Caco-2 (cell line): ENCODE measurements around the gene SEC61G. TPM values are rescaled to one million over a fixed set of nuclear protein-coding genes. Genes with fewer than 3 reads are reported as not detected.

Experiments
- BruUV-seq: library from RNA; stranded (reverse); fragments of 400-500 nt; replicated peaks from 2 replicates; lab custom pipeline; 2021; lab: Mats Ljungman, UMichigan
- CTCF ChIA-PET: fragments of 300-600 bp; sonication (Branson Sonifier 250); formaldehyde crosslinking; loops from one replicate; lab custom pipeline; 2022; ENCODE audit warnings: antibody characterized with exemption; lab: Charles Lee
- POLR2A ChIA-PET: fragments of 300-600 bp; sonication (Branson Sonifier 250); formaldehyde crosslinking; loops from one replicate; lab custom pipeline; 2022; ENCODE audit warnings: antibody characterized with exemption; lab: Charles Lee
- DNase-seq, 2 experiments: peaks; one replicate each; pipeline versions ENCODE4 v3.0.0 to v3.0.0-alpha.2; 2020 to 2022
- H3K27me3 ChIP-seq: replicated peaks from 2 replicates; pipeline ENCODE4 v1.6.0; 2011; ENCODE audit warnings: low read length; ENCODE audit not compliant: control insufficient read depth, insufficient read depth
- H3K36me3 ChIP-seq: 2 replicates; pipeline ENCODE4 v1.5.1; 2011; ENCODE audit warnings: low read length; ENCODE audit not compliant: control insufficient read depth, insufficient read depth
- H3K4me1 ChIP-seq: fragments of 250-450 bp; sonication (Bioruptor Pico); 2 replicates; pipeline ENCODE4 v1.5.1; 2020; ENCODE audit warnings: mild to moderate bottlenecking
- H3K4me3 ChIP-seq: 2 replicates; pipeline ENCODE4 v1.5.1; 2011; ENCODE audit warnings: low read depth, mild to moderate bottlenecking, control low read depth, low read length
- H3K9me3 ChIP-seq: fragments of 250-450 bp; sonication (Bioruptor Pico); 2 replicates; pipeline ENCODE4 v1.5.1; 2020; ENCODE audit warnings: mild to moderate bottlenecking, moderate library complexity
- H3K27ac Mint-ChIP-seq: one replicate; pipeline ENCODE4 v1.8.0; 2022; ENCODE audit warnings: mixed read lengths; ENCODE audit not compliant: unreplicated experiment
- H3K27me3 Mint-ChIP-seq: one replicate; pipeline ENCODE4 v1.8.0; 2022; ENCODE audit warnings: mixed read lengths; ENCODE audit not compliant: insufficient read depth, unreplicated experiment
- H3K36me3 Mint-ChIP-seq: one replicate; pipeline ENCODE4 v1.8.0; 2022; ENCODE audit warnings: mild to moderate bottlenecking, mixed read lengths; ENCODE audit not compliant: insufficient read depth, unreplicated experiment
- H3K4me1 Mint-ChIP-seq: one replicate; pipeline ENCODE4 v1.8.0; 2022; ENCODE audit warnings: low read depth, mixed read lengths; ENCODE audit not compliant: unreplicated experiment
- H3K4me3 Mint-ChIP-seq: one replicate; pipeline ENCODE4 v1.8.0; 2022; ENCODE audit warnings: mild to moderate bottlenecking, moderate library complexity, mixed read lengths; ENCODE audit not compliant: unreplicated experiment
- H3K9me3 Mint-ChIP-seq: one replicate; pipeline ENCODE4 v1.8.0; 2022; ENCODE audit warnings: mixed read lengths; ENCODE audit not compliant: unreplicated experiment
- intact Hi-C: fragments of 100-400 bp; cut with micrococcal nuclease; formaldehyde crosslinking; loops from one replicate; pipeline ENCODE4 v1.10.0; 2022; ENCODE audit not compliant: unreplicated experiment
- total RNA-seq: library from RNA; stranded (reverse); gene quantifications from 2 replicates; pipeline ENCODE4 v1.2.3, GENCODE V29; 2022
- TF ChIP-seq, protein P1 (sequence below), 2 experiments: fragments of 200-600 bp in 1 of 2; IDR thresholded peaks; 1 replicate in 1 of 2; 2 replicates in 1 of 2; pipeline versions ENCODE4 v1.5.1 to v1.8.0; 2011 to 2022; ENCODE audit warnings: antibody characterized with exemption in 1 of 2, control low read depth in 1 of 2, inconsistent platforms in 1 of 2, low read depth in 1 of 2, low read length in 1 of 2, mild to moderate bottlenecking in 1 of 2, moderate library complexity in 1 of 2; ENCODE audit not compliant: insufficient read depth in 1 of 2, severe bottlenecking in 1 of 2, unreplicated experiment in 1 of 2

SEC61G gene
- total RNA-seq, 1 experiment from 2014 or later, result 189 TPM

DNA sequence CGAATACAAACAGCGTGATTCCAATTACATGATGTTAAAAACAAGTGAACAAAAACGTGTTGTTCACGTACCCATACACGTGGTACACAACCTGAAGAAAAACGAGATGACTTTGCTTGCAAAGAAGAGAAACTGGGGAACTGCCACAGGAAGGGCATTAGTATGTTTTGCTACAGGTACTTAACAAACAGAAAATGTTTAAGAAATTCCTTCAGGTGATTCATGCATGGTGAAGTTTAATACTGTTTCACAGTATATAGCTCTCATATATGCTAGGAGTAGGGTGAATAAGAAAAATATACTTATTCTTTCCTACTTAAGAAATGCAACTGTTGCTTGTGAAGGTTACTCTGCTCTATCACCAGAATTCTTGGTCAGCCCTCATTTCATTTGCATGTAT, 9.8 kb downstream of the SEC61G start:
- H3K9me3 ChIP-seq, result no peaks in the 10 kb centered on the region
- Mint-ChIP-seq H3K27ac (no peak overlapping the region), H3K27me3 (no peaks in the 10 kb centered on the region), H3K9me3 (no peaks in the 10 kb centered on the region), H3K4me3 (no peak overlapping the region), H3K36me3 (peaks cover 57% of the 10 kb centered on the region), H3K4me1 (no peaks in the 10 kb centered on the region)
- H3K27me3 ChIP-seq, result no peaks in the 10 kb centered on the region
- ChIA-PET POLR2A (no interaction called here), CTCF (no interaction called here)
- intact Hi-C loops, result no loop called here
- H3K4me1 ChIP-seq, result no peaks in the 10 kb centered on the region
- TF ChIP-seq, protein P1, sequence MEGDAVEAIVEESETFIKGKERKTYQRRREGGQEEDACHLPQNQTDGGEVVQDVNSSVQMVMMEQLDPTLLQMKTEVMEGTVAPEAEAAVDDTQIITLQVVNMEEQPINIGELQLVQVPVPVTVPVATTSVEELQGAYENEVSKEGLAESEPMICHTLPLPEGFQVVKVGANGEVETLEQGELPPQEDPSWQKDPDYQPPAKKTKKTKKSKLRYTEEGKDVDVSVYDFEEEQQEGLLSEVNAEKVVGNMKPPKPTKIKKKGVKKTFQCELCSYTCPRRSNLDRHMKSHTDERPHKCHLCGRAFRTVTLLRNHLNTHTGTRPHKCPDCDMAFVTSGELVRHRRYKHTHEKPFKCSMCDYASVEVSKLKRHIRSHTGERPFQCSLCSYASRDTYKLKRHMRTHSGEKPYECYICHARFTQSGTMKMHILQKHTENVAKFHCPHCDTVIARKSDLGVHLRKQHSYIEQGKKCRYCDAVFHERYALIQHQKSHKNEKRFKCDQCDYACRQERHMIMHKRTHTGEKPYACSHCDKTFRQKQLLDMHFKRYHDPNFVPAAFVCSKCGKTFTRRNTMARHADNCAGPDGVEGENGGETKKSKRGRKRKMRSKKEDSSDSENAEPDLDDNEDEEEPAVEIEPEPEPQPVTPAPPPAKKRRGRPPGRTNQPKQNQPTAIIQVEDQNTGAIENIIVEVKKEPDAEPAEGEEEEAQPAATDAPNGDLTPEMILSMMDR (IDR thresholded peaks at IDR 0.05; ENCODE audit: insufficient read depth in 1 of 2, low read depth in 1 of 2, low read length in 1 of 2, severe bottlenecking in 1 of 2, unreplicated experiment in 1 of 2), result no peak
- H3K4me3 ChIP-seq, result no peak overlapping the region
- DNase-seq, result no peak
- no TSS peak for BruUV-seq
- peaks cover 3% of the 10 kb centered on the region; the same call in 1 of the 2 replicates for H3K36me3 ChIP-seq

DNA sequence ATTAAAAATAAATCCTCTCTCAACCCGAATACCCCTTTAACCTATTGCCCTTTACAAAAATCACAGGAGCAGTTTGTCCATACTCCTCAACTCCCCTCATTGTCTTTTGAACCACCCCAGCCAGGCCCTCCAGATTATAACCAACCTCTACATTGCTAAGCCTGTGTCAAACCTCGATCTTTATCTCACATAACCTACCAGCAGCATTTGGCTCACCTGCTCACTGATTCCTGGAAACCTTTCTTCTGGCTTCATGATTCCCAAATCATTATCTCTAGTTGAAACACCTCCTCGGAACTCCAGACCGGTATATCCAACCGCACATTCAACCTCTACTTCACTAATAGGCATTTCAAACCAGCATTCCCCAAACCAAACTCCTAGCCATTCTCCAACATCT, 11.8 kb downstream of the SEC61G start:
- ChIA-PET POLR2A (no interaction called here), CTCF (no interaction called here)
- H3K9me3 Mint-ChIP-seq, result no peaks in the 10 kb centered on the region
- H3K4me1 ChIP-seq, result no peaks in the 10 kb centered on the region
- no peaks in the 10 kb centered on the region for H3K9me3 ChIP-seq
- BruUV-seq, result no TSS peak
- intact Hi-C loops, result no loop called here
- no peak for DNase-seq
- H3K4me1 Mint-ChIP-seq, result no peaks in the 10 kb centered on the region
- no peaks in the 10 kb centered on the region for H3K27me3 ChIP-seq
- no peak overlapping the region for H3K4me3 ChIP-seq
- H3K27me3 Mint-ChIP-seq, result no peaks in the 10 kb centered on the region
- peaks cover 43% of the 10 kb centered on the region for H3K36me3 Mint-ChIP-seq
- H3K36me3 ChIP-seq, result peaks cover 2% of the 10 kb centered on the region; the same call in 1 of the 2 replicates
- TF ChIP-seq, protein P1 (IDR thresholded peaks at IDR 0.05; ENCODE audit: insufficient read depth in 1 of 2, low read depth in 1 of 2, low read length in 1 of 2, severe bottlenecking in 1 of 2, unreplicated experiment in 1 of 2), result no peak
- no peak overlapping the region for H3K27ac Mint-ChIP-seq
- H3K4me3 Mint-ChIP-seq, result no peak overlapping the region

DNA sequence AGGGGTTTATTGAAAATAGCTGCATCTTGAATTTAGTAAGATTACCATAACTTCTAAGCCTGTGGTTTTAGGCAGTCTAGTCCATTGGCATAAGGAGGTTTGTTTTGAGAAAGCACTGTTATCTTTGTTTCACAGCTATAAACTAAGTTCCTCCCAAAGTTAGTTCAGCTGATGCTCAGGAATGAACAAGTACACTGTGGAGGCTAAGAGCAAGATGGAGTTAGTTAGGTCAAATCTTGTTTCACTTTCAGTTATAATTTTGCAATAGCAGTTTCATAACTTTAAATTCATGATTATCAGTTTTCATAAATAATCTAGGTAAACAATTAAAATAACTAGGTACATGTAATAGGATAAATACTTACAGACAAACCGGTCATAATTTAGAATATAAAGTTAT, 15.4 kb downstream of the SEC61G start:
- BruUV-seq, result no TSS peak
- POLR2A ChIA-PET, result no interaction called here

More for the DNA sequence above, 15.4 kb downstream of the SEC61G start:
- no peak for DNase-seq
- intact Hi-C loops, result no loop called here
- Histone ChIP-seq H3K9me3 (no peaks in the 10 kb centered on the region), H3K4me3 (no peak overlapping the region), H3K4me1 (no peaks in the 10 kb centered on the region), H3K27me3 (no peaks in the 10 kb centered on the region), H3K36me3 (peaks cover 2% of the 10 kb centered on the region; the same call in 1 of the 2 replicates)
- CTCF ChIA-PET, result no interaction called here
- Mint-ChIP-seq H3K27me3 (no peaks in the 10 kb centered on the region), H3K4me1 (no peaks in the 10 kb centered on the region), H3K36me3 (peaks cover 13% of the 10 kb centered on the region), H3K4me3 (no peak overlapping the region), H3K9me3 (no peaks in the 10 kb centered on the region), H3K27ac (no peak overlapping the region)
- TF ChIP-seq, protein P1 (IDR thresholded peaks at IDR 0.05; ENCODE audit: insufficient read depth in 1 of 2, low read depth in 1 of 2, low read length in 1 of 2, severe bottlenecking in 1 of 2, unreplicated experiment in 1 of 2), result no peak
